HG03196 (cell line): Measurements from ENCODE around the gene NTMT2.
A peak's percentile ranks its signal among the peaks of the same experiment; 100 is the strongest.
"Not testable (repeated sequence)": the region's sequence is repeated elsewhere in the genome, so short reads cannot be mapped to it uniquely, and the experiment has no call there.

Source experiments
- ATAC-seq: cut with Tn5 transposase; IDR thresholded peaks from one replicate; pipeline ENCODE4 v1.9.1; 2021; ENCODE audit not compliant: unreplicated experiment

Gene NTMT2

GRCh38 chr1:170145770-170146676 lies at the start of gene NTMT2:
TSS of gene NTMT2 (plus strand) at chr1:170145959. CDS start at chr1:170146108, 149 bp downstream.
- ATAC-seq, result no peak

GRCh38 chr1:170095976-170096748 lies 49.6 kb upstream of the NTMT2 start:
- ATAC-seq, result no peak

GRCh38 chr1:170096806-170097340 lies 48.9 kb upstream of the NTMT2 start:
- no peak for ATAC-seq

GRCh38 chr1:170097449-170097948 lies 48.3 kb upstream of the NTMT2 start:
- no peak for ATAC-seq

GRCh38 chr1:170113140-170113539 lies 32.6 kb upstream of the NTMT2 start:
- ATAC-seq, result not testable (repeated sequence)

GRCh38 chr1:170114906-170115305 lies 30.9 kb upstream of the NTMT2 start:
- no peak for ATAC-seq

- no peak for ATAC-seq
These were observed 23.4 kb upstream of the NTMT2 start for GRCh38 chr1:170122366-170122765.

- no peak for ATAC-seq
These were observed 20.5 kb upstream of the NTMT2 start for GRCh38 chr1:170125269-170125668.

- ATAC-seq, result peak; percentile 97
These were observed 19.1 kb upstream of the NTMT2 start for GRCh38 chr1:170126696-170127095.

GRCh38 chr1:170131450-170131849 lies 14.3 kb upstream of the NTMT2 start:
- no peak for ATAC-seq

- no peak for ATAC-seq
These were observed 13.8 kb upstream of the NTMT2 start for GRCh38 chr1:170131984-170132383.

GRCh38 chr1:170133766-170134495 lies 11.8 kb upstream of the NTMT2 start:
- ATAC-seq, result no peak

- ATAC-seq, result no peak
These were observed 11.2 kb upstream of the NTMT2 start for GRCh38 chr1:170134521-170134920.

GRCh38 chr1:170140371-170140770 lies 5.4 kb upstream of the NTMT2 start:
- no peak for ATAC-seq

GRCh38 chr1:170145061-170145460 lies 698 bp upstream of the NTMT2 start:
- no peak for ATAC-seq

GRCh38 chr1:170146720-170147263 lies 1.0 kb downstream of the NTMT2 start:
- ATAC-seq, result no peak

- no peak for ATAC-seq
These were observed 3.5 kb downstream of the NTMT2 start for GRCh38 chr1:170149241-170149640.

- ATAC-seq, result no peak
These were observed 4.3 kb downstream of the NTMT2 start for GRCh38 chr1:170150016-170150415.

- ATAC-seq, result no peak
These were observed 5.2 kb downstream of the NTMT2 start for GRCh38 chr1:170150921-170151320.

- ATAC-seq, result no peak
These were observed 7.7 kb downstream of the NTMT2 start for GRCh38 chr1:170153417-170153816.

- ATAC-seq, result no peak
These were observed 9.3 kb downstream of the NTMT2 start for GRCh38 chr1:170155055-170155454.
